Astrocyte (in vitro differentiated cells and primary cell): ENCODE results near the gene GGT5.
"Not testable (repeated sequence)": the region's sequence is repeated elsewhere in the genome, so short reads cannot be mapped to it uniquely, and the experiment has no call there.

Source experiments
- CTCF ChIP-seq: IDR thresholded peaks from 2 replicates; pipeline ENCODE4 v1.5.1; 2011; ENCODE audit warnings: low read depth, mild to moderate bottlenecking, inconsistent platforms, low read length, moderate library complexity; ENCODE audit not compliant: insufficient read depth
- EZH2 ChIP-seq: IDR thresholded peaks from 2 replicates; pipeline ENCODE4 v1.6.1; 2012; ENCODE audit warnings: mild to moderate bottlenecking, low read length, inconsistent platforms; ENCODE audit not compliant: insufficient read depth

- not testable (repeated sequence) for TF ChIP-seq CTCF, EZH2
Measured at GRCh38 chr22:24238101-24238694, 6.7 kb downstream of the GGT5 start.
